A673 (cell line): ENCODE data around the gene VIM.

Source experiments
- CTCF ChIP-seq: fragments of 300-800, 200-600 bp; sonication (generic); conservative IDR thresholded peaks from 2 replicates; pipeline ENCODE4 v1.5.1; 2017; ENCODE audit warnings: low read depth, mild to moderate bottlenecking, antibody characterized with exemption, low read length, moderate library complexity, mixed read lengths
- EZH2 ChIP-seq: fragments of 200-600 bp; sonication (generic); IDR thresholded peaks from 2 replicates; pipeline ENCODE4 v1.6.1; 2017; ENCODE audit warnings: borderline replicate concordance, low read depth, mild to moderate bottlenecking, mixed read lengths, antibody characterized with exemption, low read length; ENCODE audit not compliant: poor library complexity, severe bottlenecking

GRCh38 chr10:17240096-17240495 lies 12.1 kb downstream of the VIM start:
- TF ChIP-seq CTCF (no peak), EZH2 (no peak)
